Thoracic aorta (tissue), 2 donors: ENCODE measurements around the gene WAC. TPM values are rescaled to one million over a fixed set of nuclear protein-coding genes. Genes with fewer than 3 reads are reported as not detected.

Source experiments
- ATAC-seq: fragments of 150-250 bp; one replicate; pipeline ENCODE4 v1.8.0; 2017; ENCODE audit warnings: low read depth; ENCODE audit not compliant: insufficient number of reproducible peaks, low FRiP score
- DNase-seq: peaks from one replicate; pipeline ENCODE4 v3.0.0-alpha.2; 2020; ENCODE audit warnings: low spot score
- H3K27ac ChIP-seq, 2 donors: fragments of 200-600 bp; sonication (generic); 1 replicate in 1 of 2; 2 replicates in 1 of 2; pipeline ENCODE4 v1.5.1; 2016; ENCODE audit warnings: mild to moderate bottlenecking in 2 of 2, moderate library complexity in 2 of 2
- H3K27me3 ChIP-seq: fragments of 200-600 bp; sonication (generic); replicated peaks from 2 replicates; pipeline ENCODE4 v1.6.0; 2016; ENCODE audit warnings: mild to moderate bottlenecking; ENCODE audit not compliant: insufficient read depth
- H3K36me3 ChIP-seq: fragments of 200-600 bp; sonication (generic); one replicate; pipeline ENCODE4 v1.5.1; 2016
- H3K4me1 ChIP-seq, 2 donors: fragments of 200-600 bp; sonication (generic); 1 replicate in 1 of 2; 2 replicates in 1 of 2; pipeline versions ENCODE4 v1.5.1 to v1.6.0; 2016; ENCODE audit warnings: low read depth in 2 of 2, mild to moderate bottlenecking in 1 of 2; ENCODE audit not compliant: control insufficient read depth in 1 of 2
- H3K4me3 ChIP-seq: fragments of 200-600 bp; sonication (generic); 2 replicates; pipeline ENCODE4 v1.5.1; 2016; ENCODE audit warnings: mild to moderate bottlenecking
- H3K9me3 ChIP-seq: fragments of 200-600 bp; sonication (generic); 2 replicates; pipeline ENCODE4 v1.5.1; 2016
- total RNA-seq, 2 donors: library from RNA; depleted of rRNA; stranded (reverse); fragments of >200 nt; gene quantifications; one replicate each; pipeline versions ENCODE4 v1.1.0 to v1.2.3, GENCODE V29; 2016
- TF ChIP-seq, protein P1 (sequence below): fragments of 200-600 bp; sonication (generic); IDR thresholded peaks from one replicate; pipeline ENCODE4 v1.5.1; 2019; ENCODE audit warnings: antibody characterized with exemption

WAC gene
- total RNA-seq, 2 donors from 2014 or later, result 102 to 142 TPM

DNA sequence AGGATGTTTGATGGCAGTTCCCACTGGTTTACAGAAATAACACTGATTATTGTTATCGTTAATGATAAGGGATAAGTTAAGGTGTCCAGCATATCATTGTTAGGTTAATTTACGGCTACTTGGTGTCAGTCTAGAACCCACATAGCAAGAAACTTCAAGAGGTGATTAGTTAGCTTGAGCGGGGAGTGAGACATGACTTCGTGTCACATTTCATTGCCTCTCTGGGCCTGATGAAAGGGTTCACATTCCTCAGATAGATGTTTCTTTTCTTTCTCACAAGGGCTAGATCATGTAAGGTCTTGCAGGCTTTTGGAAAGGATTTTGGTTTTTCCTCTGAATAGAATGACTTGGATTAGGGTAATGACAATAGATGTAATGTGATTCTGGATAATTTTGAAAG lies 26.7 kb downstream of the WAC start:
- Histone ChIP-seq H3K27ac (no peak overlapping the region), H3K36me3 (no peaks in the 10 kb centered on the region), H3K4me1 (peaks cover 21 to 62% of the 10 kb centered on the region in 2 donors), H3K9me3 (no peaks in the 10 kb centered on the region), H3K27me3 (no peaks in the 10 kb centered on the region), H3K4me3 (no peak overlapping the region)
- DNase-seq (no peak), ATAC-seq (no peak)
- TF ChIP-seq, protein P1, sequence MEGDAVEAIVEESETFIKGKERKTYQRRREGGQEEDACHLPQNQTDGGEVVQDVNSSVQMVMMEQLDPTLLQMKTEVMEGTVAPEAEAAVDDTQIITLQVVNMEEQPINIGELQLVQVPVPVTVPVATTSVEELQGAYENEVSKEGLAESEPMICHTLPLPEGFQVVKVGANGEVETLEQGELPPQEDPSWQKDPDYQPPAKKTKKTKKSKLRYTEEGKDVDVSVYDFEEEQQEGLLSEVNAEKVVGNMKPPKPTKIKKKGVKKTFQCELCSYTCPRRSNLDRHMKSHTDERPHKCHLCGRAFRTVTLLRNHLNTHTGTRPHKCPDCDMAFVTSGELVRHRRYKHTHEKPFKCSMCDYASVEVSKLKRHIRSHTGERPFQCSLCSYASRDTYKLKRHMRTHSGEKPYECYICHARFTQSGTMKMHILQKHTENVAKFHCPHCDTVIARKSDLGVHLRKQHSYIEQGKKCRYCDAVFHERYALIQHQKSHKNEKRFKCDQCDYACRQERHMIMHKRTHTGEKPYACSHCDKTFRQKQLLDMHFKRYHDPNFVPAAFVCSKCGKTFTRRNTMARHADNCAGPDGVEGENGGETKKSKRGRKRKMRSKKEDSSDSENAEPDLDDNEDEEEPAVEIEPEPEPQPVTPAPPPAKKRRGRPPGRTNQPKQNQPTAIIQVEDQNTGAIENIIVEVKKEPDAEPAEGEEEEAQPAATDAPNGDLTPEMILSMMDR, result no peak

- Histone ChIP-seq H3K4me1 (peaks cover 26 to 62% of the 10 kb centered on the region in 2 donors), H3K27me3 (no peaks in the 10 kb centered on the region), H3K27ac (no peak overlapping the region), H3K4me3 (no peak overlapping the region), H3K9me3 (no peaks in the 10 kb centered on the region), H3K36me3 (no peaks in the 10 kb centered on the region)
- ATAC-seq (no peak), DNase-seq (no peak)
- TF ChIP-seq, protein P1, result no peak
These were observed 27.7 kb downstream of the WAC start for GRCh38 chr10:28560617-28561016.

- Histone ChIP-seq H3K4me1 (peaks cover 34 to 67% of the 10 kb centered on the region in 2 donors), H3K36me3 (no peaks in the 10 kb centered on the region)
- TF ChIP-seq, protein P1, result no peak
These were observed 28.6 kb downstream of the WAC start for GRCh38 chr10:28561531-28561930.

GRCh38 chr10:28564905-28565304 lies 32.0 kb downstream of the WAC start:
- TF ChIP-seq, protein P1, result no peak
- Histone ChIP-seq H3K27me3 (no peaks in the 10 kb centered on the region), H3K27ac (no peak overlapping the region), H3K4me3 (no peak overlapping the region), H3K4me1 (peaks cover 17 to 52% of the 10 kb centered on the region in 2 donors), H3K9me3 (no peaks in the 10 kb centered on the region), H3K36me3 (no peaks in the 10 kb centered on the region)
- no peak for DNase-seq
- no peak for ATAC-seq

More at GRCh38 chr10:28561531-28561930, 28.6 kb downstream of the WAC start:
- ATAC-seq (no peak), DNase-seq (no peak)
- Histone ChIP-seq H3K4me3 (no peak overlapping the region), H3K9me3 (no peaks in the 10 kb centered on the region), H3K27ac (no peak overlapping the region), H3K27me3 (no peaks in the 10 kb centered on the region)

GRCh38 chr10:28566458-28567015 lies 33.6 kb downstream of the WAC start:
- DNase-seq (no peak), ATAC-seq (no peak)
- Histone ChIP-seq H3K4me1 (peaks cover 17 to 50% of the 10 kb centered on the region in 2 donors), H3K27me3 (no peaks in the 10 kb centered on the region), H3K9me3 (no peaks in the 10 kb centered on the region), H3K36me3 (no peaks in the 10 kb centered on the region), H3K4me3 (no peak overlapping the region), H3K27ac (no peak overlapping the region)
- TF ChIP-seq, protein P1, result no peak
